Measurements from ENCODE around the gene GIT1.

GIT1 gene

DNA sequence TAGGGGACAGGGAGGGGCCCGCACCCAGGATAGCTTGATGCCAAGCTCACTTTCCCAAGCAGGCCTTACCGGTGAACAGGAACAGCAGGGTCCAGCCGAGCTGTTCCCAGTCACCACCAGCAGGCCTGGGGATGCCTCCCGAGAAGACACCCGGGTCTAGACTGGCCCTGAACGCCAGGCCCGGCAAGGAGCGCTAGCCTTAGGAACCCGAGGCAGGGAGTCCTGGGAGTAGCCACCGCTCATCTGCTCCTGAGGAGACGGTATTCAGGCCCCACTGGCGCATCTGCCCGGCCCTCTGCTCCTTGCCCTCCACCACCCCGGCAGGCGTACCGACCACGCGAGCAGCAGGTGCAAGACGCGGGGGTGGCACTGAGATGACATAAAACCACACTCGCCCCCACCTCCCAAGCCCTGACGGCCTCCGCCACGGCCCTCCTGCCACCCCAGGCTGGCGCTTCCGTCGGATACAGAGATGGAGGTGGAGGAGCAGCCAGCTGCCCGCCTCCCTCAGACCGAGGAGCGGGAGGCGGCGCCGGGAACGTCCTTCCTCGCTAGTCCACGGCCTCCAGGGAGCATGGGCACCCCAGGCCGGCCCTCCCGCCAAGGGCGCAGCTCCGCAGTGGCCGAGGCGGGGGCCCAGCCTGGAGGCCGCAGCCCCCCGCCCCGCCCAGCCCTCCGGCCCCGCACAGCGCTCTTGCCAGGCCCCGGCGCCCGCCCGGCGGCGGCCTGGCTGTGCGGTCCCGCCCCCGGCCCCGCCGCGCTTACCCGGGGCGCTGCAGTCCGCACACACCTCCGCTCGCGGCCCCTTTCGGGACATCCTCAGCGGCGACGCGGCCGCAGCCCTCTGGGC, 661 bp downstream of the GIT1 start:
- H3K4me3 ChIP-seq (ENCODE audit: low read depth, low read length) = peak overlapping the region; percentile 73
- in situ Hi-C loops (cut with HindIII; ENCODE audit: low sequenced_read_pairs) = no loop called here
- TF ChIP-seq, protein P1, sequence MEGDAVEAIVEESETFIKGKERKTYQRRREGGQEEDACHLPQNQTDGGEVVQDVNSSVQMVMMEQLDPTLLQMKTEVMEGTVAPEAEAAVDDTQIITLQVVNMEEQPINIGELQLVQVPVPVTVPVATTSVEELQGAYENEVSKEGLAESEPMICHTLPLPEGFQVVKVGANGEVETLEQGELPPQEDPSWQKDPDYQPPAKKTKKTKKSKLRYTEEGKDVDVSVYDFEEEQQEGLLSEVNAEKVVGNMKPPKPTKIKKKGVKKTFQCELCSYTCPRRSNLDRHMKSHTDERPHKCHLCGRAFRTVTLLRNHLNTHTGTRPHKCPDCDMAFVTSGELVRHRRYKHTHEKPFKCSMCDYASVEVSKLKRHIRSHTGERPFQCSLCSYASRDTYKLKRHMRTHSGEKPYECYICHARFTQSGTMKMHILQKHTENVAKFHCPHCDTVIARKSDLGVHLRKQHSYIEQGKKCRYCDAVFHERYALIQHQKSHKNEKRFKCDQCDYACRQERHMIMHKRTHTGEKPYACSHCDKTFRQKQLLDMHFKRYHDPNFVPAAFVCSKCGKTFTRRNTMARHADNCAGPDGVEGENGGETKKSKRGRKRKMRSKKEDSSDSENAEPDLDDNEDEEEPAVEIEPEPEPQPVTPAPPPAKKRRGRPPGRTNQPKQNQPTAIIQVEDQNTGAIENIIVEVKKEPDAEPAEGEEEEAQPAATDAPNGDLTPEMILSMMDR (IDR thresholded peaks at IDR 0.05; ENCODE audit: low read depth, low read length, missing control alignments) = no peak
- DNase-seq (ENCODE audit: low read depth) = no peak

DNA sequence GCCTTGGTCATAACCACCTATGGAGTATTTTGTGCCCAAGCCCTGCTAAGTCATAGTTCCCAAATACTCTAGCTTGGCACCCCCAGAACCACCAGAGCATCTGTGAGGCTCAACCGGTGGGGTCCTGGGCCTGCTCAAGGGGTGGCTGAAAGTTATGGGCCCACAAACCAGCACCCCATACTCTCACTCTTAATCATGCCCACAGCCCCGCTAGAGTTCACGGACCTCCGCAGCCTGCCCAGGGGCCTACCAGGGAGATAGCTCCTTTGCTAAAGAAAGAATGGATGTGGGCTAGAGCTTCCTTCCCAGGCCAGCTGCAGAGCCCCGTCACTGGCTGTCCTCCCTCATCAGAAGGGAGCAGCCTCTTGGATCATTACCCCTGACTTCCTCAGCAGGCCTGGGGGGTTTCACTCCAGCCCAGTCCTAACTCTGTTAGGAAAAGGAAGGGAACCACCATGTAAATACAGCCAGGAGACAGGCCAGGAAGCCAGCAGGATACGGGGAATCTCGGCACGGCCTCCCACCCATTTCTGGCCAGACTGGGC, 1.4 kb downstream of the GIT1 start:
- TF ChIP-seq, protein P1 (IDR thresholded peaks at IDR 0.05; ENCODE audit: low read depth, low read length, missing control alignments) = no peak
- in situ Hi-C loops (cut with HindIII; ENCODE audit: low sequenced_read_pairs) = no loop called here
- DNase-seq (ENCODE audit: low read depth) = no peak
- H3K4me3 ChIP-seq (ENCODE audit: low read depth, low read length) = peak overlapping the region; percentile 73

DNA sequence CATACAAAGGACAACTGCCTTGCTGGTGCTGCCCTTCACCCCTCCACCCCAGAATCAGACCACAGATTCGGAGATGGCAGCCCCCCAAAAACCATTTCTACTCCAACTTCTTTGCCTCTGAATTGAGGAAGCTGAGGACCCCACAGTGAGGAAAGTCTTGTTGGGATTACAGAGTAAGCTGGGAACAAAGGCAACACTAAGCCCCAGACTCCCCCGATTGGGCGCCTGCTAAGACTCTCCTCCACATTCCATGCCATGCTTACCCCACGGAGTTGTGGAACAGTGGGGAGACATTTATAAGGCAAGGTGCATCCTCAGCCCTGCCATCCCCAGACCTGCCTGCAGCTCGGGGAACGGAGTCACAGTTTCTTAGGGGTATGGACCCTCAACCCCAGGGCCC, 1.9 kb downstream of the GIT1 start:
- H3K4me3 ChIP-seq (ENCODE audit: low read depth, low read length) = peak overlapping the region; percentile 73
- DNase-seq (ENCODE audit: low read depth) = no peak
- TF ChIP-seq, protein P1 (IDR thresholded peaks at IDR 0.05; ENCODE audit: low read depth, low read length, missing control alignments) = no peak
- in situ Hi-C loops (cut with HindIII; ENCODE audit: low sequenced_read_pairs) = no loop called here

DNA sequence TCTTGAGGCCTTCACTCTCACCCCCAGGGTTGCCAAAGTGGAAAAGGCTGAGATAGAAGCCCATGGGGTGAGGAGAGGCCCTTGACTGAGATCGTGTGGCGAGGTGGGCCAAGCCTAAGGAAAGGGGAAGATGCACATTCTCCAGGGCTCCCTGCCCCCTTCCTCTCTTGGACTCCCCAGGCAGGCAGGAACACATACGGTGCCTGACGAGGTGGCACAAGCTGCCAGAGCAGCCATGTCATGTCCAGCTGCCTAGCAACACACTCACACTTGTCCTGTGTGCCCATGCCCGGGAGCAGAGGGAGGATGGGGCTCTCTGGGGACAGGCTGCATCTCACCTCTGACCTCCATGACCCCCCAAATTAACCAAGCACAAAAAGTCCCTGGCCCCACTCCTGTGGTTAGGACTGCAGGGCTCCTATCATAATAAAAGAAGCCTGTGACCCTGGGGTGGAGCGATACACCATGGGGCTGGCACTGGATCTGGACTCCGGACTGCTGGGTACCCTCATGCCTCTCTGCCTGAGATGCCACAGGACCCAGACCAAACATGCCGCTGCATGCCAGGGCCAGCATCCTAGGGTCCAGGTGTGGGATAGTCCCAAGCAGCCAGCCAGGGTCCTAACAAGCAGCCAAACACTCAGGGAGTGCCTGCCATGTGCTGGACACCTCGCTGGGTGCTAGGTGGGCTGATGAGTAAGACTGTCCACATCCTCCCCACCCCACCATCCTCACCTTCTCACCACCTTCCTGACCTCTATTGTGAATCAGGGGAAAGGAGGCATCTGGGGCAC, 2.6 kb downstream of the GIT1 start:
- in situ Hi-C loops (cut with HindIII; ENCODE audit: low sequenced_read_pairs) = no loop called here
- TF ChIP-seq, protein P1 (IDR thresholded peaks at IDR 0.05; ENCODE audit: low read depth, low read length, missing control alignments) = no peak
- H3K4me3 ChIP-seq (ENCODE audit: low read depth, low read length) = no peak overlapping the region
- DNase-seq (ENCODE audit: low read depth) = no peak

DNA sequence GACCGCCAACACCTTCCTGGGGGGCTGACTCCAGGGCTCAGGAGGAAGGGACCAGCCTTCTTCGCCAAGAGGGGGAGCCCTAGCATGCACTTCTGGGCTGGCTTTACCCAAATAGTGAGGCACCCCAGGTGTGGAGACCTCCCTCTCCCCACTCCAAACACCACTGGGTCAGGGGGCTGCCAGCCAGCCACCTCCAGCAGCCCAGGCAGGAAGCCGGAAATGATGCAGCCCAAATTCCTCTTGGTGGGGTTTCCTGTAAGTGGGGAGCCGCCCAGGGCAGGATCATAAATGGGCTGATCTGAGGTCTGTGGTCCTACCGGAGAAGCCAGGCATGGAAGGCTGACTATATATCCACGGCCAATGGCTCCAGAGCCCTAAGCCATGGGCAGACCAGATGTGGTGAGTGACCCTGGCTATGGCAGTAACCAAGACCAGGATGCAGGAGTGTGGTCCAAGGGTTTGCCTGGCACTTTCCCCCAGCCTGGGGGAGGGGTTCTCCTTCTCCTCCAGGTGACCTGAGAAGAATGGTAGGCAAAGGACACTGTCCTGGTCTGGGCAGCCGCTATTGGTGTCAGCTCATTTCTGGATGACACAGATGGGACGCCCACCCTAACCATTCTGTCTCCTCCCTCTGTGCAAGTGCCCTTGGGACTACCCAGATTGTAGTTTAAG, 4.2 kb downstream of the GIT1 start:
- no peak overlapping the region for H3K4me3 ChIP-seq (ENCODE audit: low read depth, low read length)
- in situ Hi-C loops (cut with HindIII; ENCODE audit: low sequenced_read_pairs) = no loop called here

More for the DNA sequence above, 4.2 kb downstream of the GIT1 start:
- TF ChIP-seq, protein P1 (IDR thresholded peaks at IDR 0.05; ENCODE audit: low read depth, low read length, missing control alignments) = peak; percentile 42
- DNase-seq (ENCODE audit: low read depth) = no peak
